HAP-1 (cell line): ENCODE measurements around the gene TSPO2.

Experiments used
- DNase-seq, 2 experiments: peaks; one replicate each; pipeline ENCODE4 v3.0.0-alpha.2; 2016 to 2020; ENCODE audit warnings: low spot score in 2 of 2
- H3K27me3 ChIP-seq: fragments of 250-450 bp; sonication (Bioruptor Pico); 2 replicates; pipeline ENCODE4 v1.5.1; 2020; ENCODE audit warnings: low read depth, mild to moderate bottlenecking, moderate library complexity
- H3K36me3 ChIP-seq: fragments of 250-450 bp; sonication (Bioruptor Pico); replicated peaks from 2 replicates; pipeline ENCODE4 v1.5.1; 2020; ENCODE audit warnings: mild to moderate bottlenecking
- H3K4me1 ChIP-seq: fragments of 250-450 bp; sonication (Bioruptor Pico); 2 replicates; pipeline ENCODE4 v1.5.1; 2020; ENCODE audit warnings: mild to moderate bottlenecking
- H3K4me3 ChIP-seq: fragments of 250-450 bp; sonication (Bioruptor Pico); 2 replicates; pipeline ENCODE4 v1.5.1; 2020; ENCODE audit warnings: mild to moderate bottlenecking, moderate library complexity
- H3K9me3 ChIP-seq: fragments of 250-450 bp; sonication (Bioruptor Pico); 2 replicates; pipeline ENCODE4 v1.5.1; 2020; ENCODE audit warnings: mild to moderate bottlenecking, moderate library complexity
- in situ Hi-C: fragments of 300-500 bp; cut with MboI; formaldehyde crosslinking; loops from 3 replicates; pipeline ENCODE4 v1.14.3; 2020; ENCODE audit warnings: low sequenced_read_pairs, inconsistent platforms, mixed read lengths

The TSPO2 gene

DNA sequence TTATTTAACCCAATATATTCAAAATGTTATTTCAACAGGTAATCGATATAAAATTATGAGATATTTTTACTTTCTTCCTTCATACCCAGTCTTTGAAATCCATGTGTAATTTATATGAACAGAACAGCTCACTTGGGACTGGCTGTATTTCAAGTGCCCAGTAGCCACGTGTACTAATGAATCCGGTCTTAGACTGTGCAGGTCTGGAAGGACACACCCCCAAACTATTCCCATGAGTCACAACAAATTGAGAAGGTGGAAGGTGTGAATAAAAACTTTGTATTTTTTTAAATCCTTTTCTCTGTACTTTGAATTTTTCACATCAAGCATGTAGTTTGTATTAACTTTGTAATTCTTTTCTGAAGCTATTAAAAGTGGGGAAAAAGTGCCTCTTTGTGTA is 6.1 kb upstream of the TSPO2 start:
- H3K36me3 ChIP-seq, result no peaks in the 10 kb centered on the region
- H3K27me3 ChIP-seq, result no peaks in the 10 kb centered on the region; the same call in 1 of the 2 replicates
- in situ Hi-C loops, result loop anchor here (25.0 kb wide), 1 partner anchor 1699 kb away; no protein-coding TSS in a partner anchor
- H3K4me3 ChIP-seq, result no peak overlapping the region
- no peaks in the 10 kb centered on the region for H3K4me1 ChIP-seq
- no peaks in the 10 kb centered on the region for H3K9me3 ChIP-seq
- no peak for DNase-seq

DNA sequence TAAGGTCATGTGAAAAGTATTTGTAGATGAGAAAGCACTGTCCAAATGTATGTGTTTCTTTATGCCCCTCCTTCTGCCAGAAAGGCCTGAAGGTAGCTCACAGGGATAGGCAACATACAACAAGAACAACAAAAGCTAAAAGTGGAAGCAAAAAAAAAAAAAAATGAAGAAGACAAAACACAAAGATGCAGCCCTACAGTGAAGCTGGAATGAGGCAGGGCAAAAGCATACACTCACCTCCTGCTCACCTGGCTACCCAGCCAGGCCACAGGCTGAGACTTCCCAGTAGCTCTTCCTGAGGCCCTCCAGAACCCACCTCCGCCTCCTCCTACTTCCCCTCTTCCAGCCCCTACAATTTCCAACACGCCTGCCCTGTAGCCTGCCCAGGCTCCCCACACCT is 5.7 kb upstream of the TSPO2 start:
- DNase-seq, result no peak
- Histone ChIP-seq H3K36me3 (no peaks in the 10 kb centered on the region), H3K4me3 (no peak overlapping the region), H3K9me3 (no peaks in the 10 kb centered on the region), H3K4me1 (no peaks in the 10 kb centered on the region), H3K27me3 (no peaks in the 10 kb centered on the region; the same call in 1 of the 2 replicates)
- in situ Hi-C loops, result loop anchor here (25.0 kb wide), 1 partner anchor 1699 kb away; no protein-coding TSS in a partner anchor

DNA sequence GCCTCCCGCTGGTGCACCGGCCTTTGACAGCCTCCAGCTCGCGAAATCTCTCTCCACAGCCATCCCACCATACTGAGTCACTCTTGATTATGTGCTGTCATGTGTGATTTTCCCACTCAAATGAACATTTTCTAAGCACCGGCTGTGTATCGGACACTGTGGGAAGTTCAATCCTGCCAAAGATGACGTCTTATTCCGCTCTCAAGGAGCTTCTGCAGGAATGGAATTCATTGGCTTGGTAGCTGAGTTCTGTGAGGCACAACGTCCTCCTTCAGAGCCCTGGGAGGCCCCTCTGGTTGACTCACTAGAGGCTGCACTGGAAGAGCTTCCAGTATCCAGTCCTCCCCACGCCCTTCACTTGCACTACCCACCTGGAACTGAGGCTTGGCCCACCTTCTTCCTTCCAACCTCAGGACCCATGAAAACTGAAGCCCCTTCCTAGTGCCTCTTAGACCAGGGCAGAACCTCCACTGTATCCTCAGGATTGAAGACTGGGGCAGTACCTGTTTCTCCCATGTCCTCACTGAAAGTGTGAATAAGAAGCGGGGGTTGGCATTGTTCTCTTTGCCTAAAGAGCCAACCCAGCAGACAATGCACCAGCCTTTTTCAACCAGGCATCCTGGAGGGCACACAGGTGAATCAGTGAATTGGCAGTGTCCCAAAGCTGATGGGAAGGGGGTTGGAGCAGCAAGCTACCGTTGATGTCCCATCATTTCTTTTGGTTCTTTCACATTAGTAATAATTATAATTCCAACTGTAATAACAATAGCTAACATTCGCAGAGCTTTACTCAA is 5.0 kb upstream of the TSPO2 start:
- Histone ChIP-seq H3K4me1 (no peaks in the 10 kb centered on the region), H3K36me3 (no peaks in the 10 kb centered on the region), H3K4me3 (no peak overlapping the region), H3K27me3 (no peaks in the 10 kb centered on the region; the same call in 1 of the 2 replicates), H3K9me3 (no peaks in the 10 kb centered on the region)
- no peak for DNase-seq
- in situ Hi-C loops, result loop anchor here (25.0 kb wide), 1 partner anchor 1700 kb away; no protein-coding TSS in a partner anchor

DNA sequence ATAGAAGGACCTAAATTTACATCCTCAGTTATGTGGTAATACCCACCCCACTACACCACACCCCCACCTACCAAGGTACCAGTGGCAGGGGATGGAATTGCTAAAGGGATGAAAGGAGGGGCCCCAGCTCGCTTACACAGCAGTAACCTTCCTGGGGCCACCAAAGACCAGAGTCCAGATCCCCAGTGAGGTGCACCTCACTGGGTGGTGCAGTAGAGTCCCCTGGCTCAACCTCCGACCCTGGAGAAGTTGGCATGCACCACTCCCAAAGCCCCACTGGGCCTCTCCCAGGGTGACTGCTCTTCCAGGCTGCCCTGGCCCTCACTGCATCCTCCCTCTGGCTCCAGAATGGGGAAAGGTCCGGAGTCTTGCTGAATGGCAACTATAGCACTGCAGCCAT is 4.1 kb upstream of the TSPO2 start:
- Histone ChIP-seq H3K9me3 (no peaks in the 10 kb centered on the region), H3K36me3 (no peaks in the 10 kb centered on the region), H3K4me3 (no peak overlapping the region), H3K27me3 (no peaks in the 10 kb centered on the region; the same call in 1 of the 2 replicates), H3K4me1 (no peaks in the 10 kb centered on the region)
- in situ Hi-C loops, result loop anchor here (25.0 kb wide), 1 partner anchor 1701 kb away; no protein-coding TSS in a partner anchor
- DNase-seq, result no peak

DNA sequence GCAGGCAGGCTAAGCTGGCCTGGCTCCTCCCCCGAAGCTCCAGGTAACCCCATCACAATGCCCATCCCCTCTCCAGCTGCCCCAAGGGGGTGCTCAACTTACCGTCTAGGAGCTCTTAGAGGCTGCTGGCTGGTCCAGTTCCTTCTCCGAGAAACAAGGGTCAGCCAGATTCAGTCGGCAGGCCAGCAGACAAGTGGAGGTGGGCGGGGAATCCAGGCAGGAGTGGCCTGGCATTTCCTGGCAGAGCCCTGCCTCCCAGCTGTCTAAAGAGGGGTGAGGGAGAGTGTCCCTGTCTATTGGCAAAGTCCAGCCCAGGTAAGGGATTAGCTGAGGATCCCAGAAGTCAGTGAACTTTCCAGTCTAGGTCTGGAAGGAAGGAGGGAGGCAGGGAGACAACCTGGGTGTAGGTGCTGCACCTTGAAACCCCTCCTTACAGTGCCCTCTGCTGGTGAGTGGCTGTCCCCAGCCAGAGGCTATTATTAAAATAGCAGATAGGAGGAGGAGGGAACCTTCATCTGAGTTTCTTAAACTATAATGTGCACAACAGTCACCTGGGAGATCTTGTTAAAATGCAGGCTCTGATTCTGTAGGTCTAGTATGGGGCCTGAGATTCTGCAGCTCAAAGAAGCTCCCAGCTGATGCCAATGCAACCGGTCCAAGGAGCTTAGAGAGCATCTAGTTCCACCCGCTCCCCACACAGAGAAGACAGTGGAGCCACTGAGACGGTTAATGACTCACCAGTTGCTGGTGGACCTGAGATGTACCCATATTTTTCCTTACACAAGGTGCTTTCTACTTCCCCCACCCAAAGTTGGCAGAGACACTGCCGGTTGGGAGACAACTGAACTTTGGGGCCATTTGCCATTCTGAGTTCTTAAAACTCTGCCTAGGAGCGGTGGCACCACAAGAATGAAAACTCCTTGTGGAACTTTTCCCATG is 2.9 kb upstream of the TSPO2 start, which contains the start of gene UNC5CL:
UNC5CL (minus strand) TSS at position 162 of the 939 bp plus-strand sequence. CDS start 4,147 bp downstream, outside the sequence.
- Histone ChIP-seq H3K36me3 (no peaks in the 10 kb centered on the region), H3K9me3 (no peaks in the 10 kb centered on the region), H3K27me3 (no peaks in the 10 kb centered on the region; the same call in 1 of the 2 replicates), H3K4me1 (no peaks in the 10 kb centered on the region), H3K4me3 (no peak within 1 kb of the TSS)
- peak; percentile 26 to 80 for DNase-seq
- in situ Hi-C loops, result loop anchor here (25.0 kb wide), 1 partner anchor 1702 kb away; no protein-coding TSS in a partner anchor

DNA sequence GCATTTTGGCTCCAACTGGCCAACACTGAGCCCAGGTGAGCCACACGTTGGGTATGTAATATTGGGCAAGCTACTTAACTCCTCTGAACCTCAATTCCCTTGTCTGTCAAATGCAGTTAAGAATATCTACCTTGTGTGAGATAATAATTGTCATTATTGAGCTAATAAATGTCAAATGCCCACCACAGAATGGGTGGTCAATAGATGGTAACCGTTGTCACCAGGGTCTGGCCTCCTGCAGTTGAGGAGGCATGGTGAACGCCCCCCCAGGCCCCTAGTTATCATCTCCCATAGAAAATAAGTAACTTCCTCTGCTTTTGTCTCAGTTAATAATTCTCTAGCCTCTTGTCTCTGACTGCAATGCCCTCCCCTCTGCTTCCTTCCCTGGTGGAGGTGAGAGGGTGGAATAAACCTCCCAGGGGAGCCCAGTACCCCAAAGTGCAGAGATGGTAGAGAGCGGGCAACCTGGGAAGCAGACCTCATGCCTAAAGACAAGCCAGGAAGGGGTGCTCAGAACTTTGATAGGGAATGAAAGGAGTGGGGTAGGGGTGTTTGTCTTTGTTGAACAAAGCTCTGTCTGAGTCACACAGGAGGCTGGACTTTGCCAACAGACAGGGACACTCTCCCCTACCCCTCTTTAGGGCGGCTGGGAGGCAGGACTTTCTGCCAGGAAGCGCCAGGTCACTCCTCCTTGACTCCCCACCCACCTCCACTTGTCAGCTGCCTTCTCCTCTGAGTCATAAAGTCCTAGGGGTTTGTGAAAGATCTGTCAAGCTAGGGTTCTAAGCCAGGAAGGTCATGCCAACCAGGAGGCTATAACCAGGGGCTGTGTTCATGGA is 1.9 kb upstream of the TSPO2 start:
- H3K9me3 ChIP-seq, result no peaks in the 10 kb centered on the region

DNA sequence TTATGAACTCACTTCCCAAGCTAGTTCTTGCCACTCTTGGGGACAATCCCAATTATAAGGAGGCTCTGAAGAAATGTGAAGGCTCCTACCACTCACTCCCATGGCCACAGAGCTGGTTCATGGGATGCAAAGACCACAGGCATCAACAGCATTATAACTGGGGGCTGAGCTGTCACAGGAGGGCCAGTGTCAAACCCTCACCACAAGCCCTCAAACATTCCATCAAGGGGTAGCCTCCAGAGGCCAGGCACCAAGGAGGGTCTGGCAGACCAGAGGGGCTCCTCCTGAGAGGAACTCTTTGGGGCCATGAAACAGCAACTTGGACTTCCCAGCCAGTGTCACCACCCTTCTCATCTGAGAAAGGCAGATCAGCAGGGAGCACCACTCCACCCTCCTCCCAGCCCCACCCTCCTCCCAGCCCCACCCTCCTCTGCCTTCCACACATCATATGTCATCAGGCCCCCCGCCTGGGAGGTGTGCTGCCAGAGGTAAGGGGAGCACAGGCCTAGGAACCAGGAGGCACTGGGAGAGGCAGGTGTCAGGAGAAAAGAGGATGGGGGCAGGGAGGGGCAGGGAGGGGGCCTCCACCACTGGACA is 1.2 kb upstream of the TSPO2 start:
- Histone ChIP-seq H3K9me3 (no peaks in the 10 kb centered on the region), H3K4me3 (no peak overlapping the region), H3K36me3 (no peaks in the 10 kb centered on the region), H3K27me3 (no peaks in the 10 kb centered on the region; the same call in 1 of the 2 replicates), H3K4me1 (no peaks in the 10 kb centered on the region)
- DNase-seq, result no peak
- in situ Hi-C loops, result loop anchor here (25.0 kb wide), 1 partner anchor 1704 kb away; no protein-coding TSS in a partner anchor

More for the DNA sequence above, 1.9 kb upstream of the TSPO2 start:
- Histone ChIP-seq H3K27me3 (no peaks in the 10 kb centered on the region; the same call in 1 of the 2 replicates), H3K4me3 (no peak overlapping the region), H3K36me3 (no peaks in the 10 kb centered on the region), H3K4me1 (no peaks in the 10 kb centered on the region)
- in situ Hi-C loops, result loop anchor here (25.0 kb wide), 1 partner anchor 1703 kb away; no protein-coding TSS in a partner anchor
- DNase-seq, result no peak

DNA sequence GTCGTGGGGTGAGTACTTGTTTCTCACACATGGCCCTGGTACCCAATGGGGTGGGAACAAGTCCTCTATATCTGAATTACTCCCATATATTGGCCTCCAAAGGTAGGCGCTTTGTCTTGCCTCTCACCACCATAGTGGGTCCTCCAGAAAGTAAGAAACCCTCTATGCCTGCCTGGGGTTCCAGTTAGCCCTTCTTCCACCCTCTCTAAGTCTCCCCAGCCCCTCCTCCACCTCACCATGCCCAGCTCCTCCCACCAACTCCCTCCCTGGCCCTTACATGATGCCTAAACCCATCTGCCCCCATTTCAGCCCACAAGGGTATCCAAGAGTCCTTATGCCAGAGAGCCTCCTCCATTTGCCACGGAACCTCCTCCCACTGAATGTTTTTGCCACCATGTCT is 884 bp downstream of the TSPO2 start:
- Histone ChIP-seq H3K4me1 (no peaks in the 10 kb centered on the region), H3K27me3 (no peaks in the 10 kb centered on the region; the same call in 1 of the 2 replicates), H3K4me3 (no peak overlapping the region), H3K9me3 (no peaks in the 10 kb centered on the region), H3K36me3 (no peaks in the 10 kb centered on the region)
- in situ Hi-C loops, result loop anchor here (25.0 kb wide), 1 partner anchor 1706 kb away; no protein-coding TSS in a partner anchor
- DNase-seq, result no peak

DNA sequence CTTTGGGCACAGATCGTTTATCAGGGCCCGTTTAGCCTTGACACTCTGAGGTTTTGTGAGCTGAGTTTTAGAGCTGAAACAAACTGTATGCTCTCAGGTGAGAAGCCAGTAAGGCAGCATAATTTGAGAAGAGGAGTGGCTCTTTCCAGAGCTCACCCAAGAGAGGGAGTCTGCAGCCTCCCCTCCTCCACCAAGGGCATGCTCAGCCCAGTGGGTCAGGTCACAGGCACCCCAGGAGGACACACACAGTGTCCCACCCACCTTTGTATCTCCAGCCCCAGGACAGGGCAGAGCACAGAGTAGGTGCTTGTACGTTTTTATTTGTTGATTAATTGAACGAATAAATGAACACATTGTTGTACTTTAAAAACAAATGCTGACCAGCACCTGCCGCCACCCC is 3.4 kb downstream of the TSPO2 start:
- H3K27me3 ChIP-seq, result no peaks in the 10 kb centered on the region; the same call in 1 of the 2 replicates
- no peaks in the 10 kb centered on the region for H3K36me3 ChIP-seq
- no peaks in the 10 kb centered on the region for H3K4me1 ChIP-seq
- DNase-seq, result no peak
- H3K9me3 ChIP-seq, result no peaks in the 10 kb centered on the region
- in situ Hi-C loops, result loop anchor here (25.0 kb wide), 1 partner anchor 1708 kb away; no protein-coding TSS in a partner anchor
- no peak overlapping the region for H3K4me3 ChIP-seq

DNA sequence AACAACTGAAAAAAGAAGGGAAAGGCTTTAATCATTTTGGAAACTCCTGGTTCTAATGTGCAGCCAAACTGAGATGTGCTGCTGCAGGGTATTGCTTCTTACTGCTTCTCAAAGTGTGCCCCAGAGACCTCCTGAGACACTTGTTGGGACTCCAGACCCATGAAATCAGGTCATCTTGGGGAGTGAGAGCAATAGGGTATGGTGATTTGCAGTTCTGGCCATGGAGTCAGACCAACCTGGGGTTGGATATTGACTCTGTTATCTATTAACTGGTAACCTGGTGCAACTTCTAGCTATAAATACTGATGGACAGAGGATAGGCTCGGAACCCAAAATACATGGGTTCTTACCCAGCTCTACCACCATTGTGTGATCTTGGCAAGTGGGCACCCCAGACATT is 3.8 kb downstream of the TSPO2 start:
- Histone ChIP-seq H3K36me3 (no peaks in the 10 kb centered on the region), H3K9me3 (no peaks in the 10 kb centered on the region), H3K4me1 (no peaks in the 10 kb centered on the region), H3K27me3 (no peaks in the 10 kb centered on the region), H3K4me3 (no peak overlapping the region)
- in situ Hi-C loops, result loop anchor here (25.0 kb wide), 1 partner anchor 1709 kb away; no protein-coding TSS in a partner anchor
- no peak for DNase-seq

DNA sequence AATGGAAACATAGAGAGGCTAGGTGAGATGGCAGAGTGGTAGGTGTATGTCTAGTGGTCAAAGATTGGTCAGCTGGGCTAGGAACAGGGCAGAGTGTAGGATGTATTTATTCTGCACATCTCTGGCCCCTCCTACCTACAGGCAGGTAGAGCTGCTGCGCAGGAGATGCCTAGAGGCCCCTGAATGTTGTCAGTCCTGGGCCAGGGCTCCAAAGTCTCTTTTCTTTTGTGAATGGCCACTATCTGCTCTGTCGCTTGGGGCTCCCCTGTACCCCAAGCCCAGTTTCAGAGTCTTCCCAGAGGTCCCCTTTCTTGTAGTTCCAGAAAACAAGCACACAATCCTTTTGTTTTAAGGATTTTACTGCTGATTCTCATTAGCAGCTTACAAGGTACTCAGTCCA is 5.0 kb downstream of the TSPO2 start:
- in situ Hi-C loops, result loop anchor here (25.0 kb wide), 1 partner anchor 1710 kb away; no protein-coding TSS in a partner anchor
- DNase-seq, result no peak
- no peaks in the 10 kb centered on the region for H3K36me3 ChIP-seq
- H3K27me3 ChIP-seq, result no peaks in the 10 kb centered on the region
- no peaks in the 10 kb centered on the region for H3K9me3 ChIP-seq
- no peak overlapping the region for H3K4me3 ChIP-seq
- no peaks in the 10 kb centered on the region for H3K4me1 ChIP-seq
